ENCODE measurements around the gene ITGB3. TPM values are rescaled to one million over a fixed set of nuclear protein-coding genes. Genes with fewer than 3 reads are reported as not detected.

ITGB3 gene
- total RNA-seq, 1 experiment from 2014 or later: not detected

DNA sequence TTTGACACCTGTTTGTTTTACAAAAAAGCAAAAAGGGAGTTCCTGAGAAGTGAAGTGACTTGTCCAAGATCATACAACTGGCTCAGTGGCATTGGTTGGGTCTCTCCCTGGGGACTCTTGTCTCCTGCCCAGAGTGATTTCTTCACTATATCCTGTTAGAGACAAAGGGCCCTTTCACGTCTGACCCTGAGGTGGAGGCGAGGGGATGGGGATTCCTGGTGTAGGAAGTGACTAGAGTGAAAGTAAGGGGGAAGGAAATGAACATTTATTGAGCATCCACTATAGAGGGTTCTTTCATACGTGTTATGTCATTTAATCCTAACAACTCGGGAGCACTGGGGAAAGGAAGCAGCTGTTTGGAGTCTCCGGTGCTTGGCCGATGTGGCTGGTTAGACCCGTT, 9.0 kb downstream of the ITGB3 start:
- Histone ChIP-seq H3K4me1 (ENCODE audit: control insufficient read depth in 1 of 2, insufficient read depth in 2 of 2, low read length in 2 of 2) (peaks cover 0 to 26% of the 10 kb centered on the region in 2 experiments; a peak in 2 of 4 replicates), H2AFZ (ENCODE audit: low read depth, low read length, poor library complexity, severe bottlenecking) (no peak overlapping the region), H3K9ac (ENCODE audit: low read length) (no peak overlapping the region), H3K36me3 (ENCODE audit: control insufficient read depth in 1 of 2, insufficient read depth in 2 of 2, low read length in 2 of 2) (no peaks in the 10 kb centered on the region), H3K9me2 (ENCODE audit: insufficient read depth) (no peaks in the 10 kb centered on the region), H3K9me3 (ENCODE audit: control insufficient read depth in 1 of 2, insufficient read depth in 1 of 2, low read depth in 1 of 2, low read length in 2 of 2) (no peaks in the 10 kb centered on the region; a peak in 1 of 4 replicates), H3K79me2 (ENCODE audit: insufficient read depth, low read length) (no peaks in the 10 kb centered on the region), H3K27me3 (ENCODE audit: insufficient read depth, low read length) (no peaks in the 10 kb centered on the region), H3K27ac (ENCODE audit: low read depth, low read length) (no peak overlapping the region), H4K20me1 (ENCODE audit: insufficient read depth) (no peaks in the 10 kb centered on the region), H3K4me3 (replicated peaks in 1 of 2; ENCODE audit: low read depth in 1 of 2, low read length in 2 of 2) (no peak overlapping the region), H3K4me2 (ENCODE audit: low read length) (no peak overlapping the region)
- TF ChIP-seq EZH2phosphoT487 (IDR thresholded peaks at IDR 0.05; ENCODE audit: borderline replicate concordance): no peak
- no peak for TF ChIP-seq SP1 (IDR thresholded peaks at IDR 0.05; ENCODE audit: low read depth)
- no peak for TF ChIP-seq RAD21 (IDR thresholded peaks at IDR 0.05; ENCODE audit: low read depth)
- TF ChIP-seq ZNF274 (IDR thresholded peaks at IDR 0.05; ENCODE audit: low read depth, low read length): no peak
- TF ChIP-seq, protein P1, sequence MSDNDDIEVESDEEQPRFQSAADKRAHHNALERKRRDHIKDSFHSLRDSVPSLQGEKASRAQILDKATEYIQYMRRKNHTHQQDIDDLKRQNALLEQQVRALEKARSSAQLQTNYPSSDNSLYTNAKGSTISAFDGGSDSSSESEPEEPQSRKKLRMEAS (IDR thresholded peaks at IDR 0.05): no peak
- no peak for TF ChIP-seq POLR2A (IDR thresholded peaks at IDR 0.05; ENCODE audit: borderline replicate concordance, extremely low read depth, insufficient read depth, insufficient read length)
- TF ChIP-seq YY1 (IDR thresholded peaks at IDR 0.05; ENCODE audit: extremely low read depth, insufficient replicate concordance, low read depth, low read length): no peak
- TF ChIP-seq, protein P2, sequence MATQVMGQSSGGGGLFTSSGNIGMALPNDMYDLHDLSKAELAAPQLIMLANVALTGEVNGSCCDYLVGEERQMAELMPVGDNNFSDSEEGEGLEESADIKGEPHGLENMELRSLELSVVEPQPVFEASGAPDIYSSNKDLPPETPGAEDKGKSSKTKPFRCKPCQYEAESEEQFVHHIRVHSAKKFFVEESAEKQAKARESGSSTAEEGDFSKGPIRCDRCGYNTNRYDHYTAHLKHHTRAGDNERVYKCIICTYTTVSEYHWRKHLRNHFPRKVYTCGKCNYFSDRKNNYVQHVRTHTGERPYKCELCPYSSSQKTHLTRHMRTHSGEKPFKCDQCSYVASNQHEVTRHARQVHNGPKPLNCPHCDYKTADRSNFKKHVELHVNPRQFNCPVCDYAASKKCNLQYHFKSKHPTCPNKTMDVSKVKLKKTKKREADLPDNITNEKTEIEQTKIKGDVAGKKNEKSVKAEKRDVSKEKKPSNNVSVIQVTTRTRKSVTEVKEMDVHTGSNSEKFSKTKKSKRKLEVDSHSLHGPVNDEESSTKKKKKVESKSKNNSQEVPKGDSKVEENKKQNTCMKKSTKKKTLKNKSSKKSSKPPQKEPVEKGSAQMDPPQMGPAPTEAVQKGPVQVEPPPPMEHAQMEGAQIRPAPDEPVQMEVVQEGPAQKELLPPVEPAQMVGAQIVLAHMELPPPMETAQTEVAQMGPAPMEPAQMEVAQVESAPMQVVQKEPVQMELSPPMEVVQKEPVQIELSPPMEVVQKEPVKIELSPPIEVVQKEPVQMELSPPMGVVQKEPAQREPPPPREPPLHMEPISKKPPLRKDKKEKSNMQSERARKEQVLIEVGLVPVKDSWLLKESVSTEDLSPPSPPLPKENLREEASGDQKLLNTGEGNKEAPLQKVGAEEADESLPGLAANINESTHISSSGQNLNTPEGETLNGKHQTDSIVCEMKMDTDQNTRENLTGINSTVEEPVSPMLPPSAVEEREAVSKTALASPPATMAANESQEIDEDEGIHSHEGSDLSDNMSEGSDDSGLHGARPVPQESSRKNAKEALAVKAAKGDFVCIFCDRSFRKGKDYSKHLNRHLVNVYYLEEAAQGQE (IDR thresholded peaks at IDR 0.05; ENCODE audit: low read depth): no peak
- no peak for TF ChIP-seq CBX3 (IDR thresholded peaks at IDR 0.05; ENCODE audit: low read depth)
- TF ChIP-seq, protein P3, sequence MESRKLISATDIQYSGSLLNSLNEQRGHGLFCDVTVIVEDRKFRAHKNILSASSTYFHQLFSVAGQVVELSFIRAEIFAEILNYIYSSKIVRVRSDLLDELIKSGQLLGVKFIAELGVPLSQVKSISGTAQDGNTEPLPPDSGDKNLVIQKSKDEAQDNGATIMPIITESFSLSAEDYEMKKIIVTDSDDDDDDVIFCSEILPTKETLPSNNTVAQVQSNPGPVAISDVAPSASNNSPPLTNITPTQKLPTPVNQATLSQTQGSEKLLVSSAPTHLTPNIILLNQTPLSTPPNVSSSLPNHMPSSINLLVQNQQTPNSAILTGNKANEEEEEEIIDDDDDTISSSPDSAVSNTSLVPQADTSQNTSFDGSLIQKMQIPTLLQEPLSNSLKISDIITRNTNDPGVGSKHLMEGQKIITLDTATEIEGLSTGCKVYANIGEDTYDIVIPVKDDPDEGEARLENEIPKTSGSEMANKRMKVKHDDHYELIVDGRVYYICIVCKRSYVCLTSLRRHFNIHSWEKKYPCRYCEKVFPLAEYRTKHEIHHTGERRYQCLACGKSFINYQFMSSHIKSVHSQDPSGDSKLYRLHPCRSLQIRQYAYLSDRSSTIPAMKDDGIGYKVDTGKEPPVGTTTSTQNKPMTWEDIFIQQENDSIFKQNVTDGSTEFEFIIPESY (IDR thresholded peaks at IDR 0.05; ENCODE audit: extremely low read depth, insufficient replicate concordance, low read length): no peak
- TF ChIP-seq TCF7L2 (IDR thresholded peaks at IDR 0.05; ENCODE audit: borderline replicate concordance, extremely low read depth, insufficient read depth, insufficient read length): no peak
- no peak for TF ChIP-seq POLR2AphosphoS5 (IDR thresholded peaks at IDR 0.05; ENCODE audit: low read depth, low read length)
- no peak for TF ChIP-seq SRF (IDR thresholded peaks at IDR 0.05; ENCODE audit: low read depth)
- no peak for TF ChIP-seq EZH2 (IDR thresholded peaks at IDR 0.05)
- TF ChIP-seq ZFX (IDR thresholded peaks at IDR 0.05): no peak
- ATAC-seq (no peak), DNase-seq (ENCODE audit: low read depth, low spot score) (no peak)
- BruUV-seq (replicated peaks): no TSS peak
- POLR2A ChIA-PET: no interaction called here
- intact Hi-C loops (cut with micrococcal nuclease): no loop called here
- RAD21 ChIA-PET (ENCODE audit: low non-redundant PET in 1 of 2, low total read pairs in 2 of 2, uncharacterized antibody in 2 of 2, unreplicated experiment in 2 of 2): no interaction called here
- CTCF ChIA-PET: no interaction called here

Measured in HCT116 (cell line).